Measurements from ENCODE around the gene PALLD. TPM values are rescaled to one million over a fixed set of nuclear protein-coding genes. Genes with fewer than 3 reads are reported as not detected.
A peak's percentile ranks its signal among the peaks of the same experiment; 100 is the strongest.

Gene PALLD
- total and polyA plus RNA-seq, 2 of the 8 experiments (the other 6 are each of a cell fraction or from before 2014, with no cell fraction given): 10.5 to 25.0 TPM

GRCh38 chr4:168846414-168846813, 349.6 kb downstream of the PALLD start:
- no peak overlapping the region for H2BK12ac ChIP-seq (ENCODE audit: low read depth, low read length)
- no peak overlapping the region for H4K8ac ChIP-seq (ENCODE audit: extremely low read depth, insufficient read depth, low read length)
- H4K91ac ChIP-seq (replicated peaks; ENCODE audit: insufficient read length, low read length): no peak overlapping the region
- H4K5ac ChIP-seq (ENCODE audit: insufficient read length, low read depth, low read length): no peak overlapping the region
- CTCF ChIA-PET (ENCODE audit: partially characterized antibody): interaction anchor here (0.9 to 4.9 kb wide), 6 partner anchors 9 to 136 kb away, joined by 3 to 26 read pairs (median 4); no protein-coding TSS in a partner anchor
- no peak overlapping the region for H3K23ac ChIP-seq (ENCODE audit: insufficient read length)
- H4K20me1 ChIP-seq (replicated peaks in 1 of 2; ENCODE audit: control insufficient read depth in 1 of 2, insufficient read depth in 2 of 2, low read length in 2 of 2): no peaks in the 10 kb centered on the region
- no peak overlapping the region for H3K14ac ChIP-seq (ENCODE audit: insufficient read length)
- FAIRE-seq (no peak), DNase-seq (ENCODE audit: low read depth in 1 of 2, low spot score in 2 of 2) (no peak)
- no peak overlapping the region for H3K27ac ChIP-seq (ENCODE audit: low read depth, low read length)
- no peaks in the 10 kb centered on the region for H3K27me3 ChIP-seq (replicated peaks in 1 of 4; ENCODE audit: control insufficient read depth in 3 of 4, extremely low read depth in 1 of 4, insufficient read depth in 3 of 4, low read length in 3 of 4)
- H2AK5ac ChIP-seq (ENCODE audit: low read depth, low read length): no peak overlapping the region
- H2BK20ac ChIP-seq (ENCODE audit: low read length): no peak overlapping the region
- no peaks in the 10 kb centered on the region for H3K23me2 ChIP-seq (ENCODE audit: low read depth, low read length)
- no peaks in the 10 kb centered on the region for H3K9me3 ChIP-seq (ENCODE audit: insufficient read depth in 2 of 2, low read depth in 1 of 2, low read length in 1 of 2)
- no peak overlapping the region for H2BK120ac ChIP-seq (replicated peaks; ENCODE audit: low read depth, low read length)
- H2AFZ ChIP-seq (ENCODE audit: low read length): no peak overlapping the region
- H3K9ac ChIP-seq (replicated peaks in 1 of 4; ENCODE audit: extremely low read depth in 1 of 4, low read depth in 3 of 4, low read length in 3 of 4): no peak overlapping the region
- no peak overlapping the region for H3K18ac ChIP-seq (ENCODE audit: extremely low read depth, low read length)
- H3K56ac ChIP-seq (replicated peaks; ENCODE audit: insufficient read length, low read depth, low read length): no peak overlapping the region
- H3K4me2 ChIP-seq (ENCODE audit: insufficient read depth in 1 of 2, low read depth in 2 of 2, low read length in 2 of 2): peak overlapping the region; percentile 28 to 37; a peak in 3 of 4 replicates
- H2BK15ac ChIP-seq (ENCODE audit: low read length): no peak overlapping the region
- H3K4ac ChIP-seq (replicated peaks; ENCODE audit: insufficient read length, low read depth, low read length): no peak overlapping the region
- H3K4me1 ChIP-seq (replicated peaks in 1 of 4; ENCODE audit: control insufficient read depth in 3 of 4, insufficient read depth in 4 of 4, low read length in 3 of 4): peaks cover 14 to 52% (median 26%) of the 10 kb centered on the region in 4 experiments
- POLR2A ChIA-PET (ENCODE audit: partially characterized antibody): interaction anchor here (0.7 to 1.4 kb wide), 2 partner anchors 10 to 14 kb away, joined by 4 to 11 read pairs; no protein-coding TSS in a partner anchor
- peak overlapping the region in 1 of 4 experiments; percentile 29; a peak in 1 of 8 replicates for H3K4me3 ChIP-seq (ENCODE audit: extremely low read depth in 1 of 4, insufficient read depth in 2 of 4, low read depth in 3 of 4, low read length in 4 of 4)
- TF ChIP-seq JUN (IDR thresholded peaks at IDR 0.05; ENCODE audit: low read depth, low read length): no peak
- no peak for TF ChIP-seq CTCF (IDR thresholded peaks at IDR 0.05; ENCODE audit: control extremely low read depth in 1 of 3, insufficient read depth in 1 of 3, low read depth in 1 of 3, low read length in 3 of 3)
- no peak for TF ChIP-seq SP2 (IDR thresholded peaks at IDR 0.05; ENCODE audit: low read length)
- H2BK5ac ChIP-seq (ENCODE audit: low read depth, low read length): no peak overlapping the region
- H3K36me3 ChIP-seq (ENCODE audit: control insufficient read depth in 2 of 4, insufficient read depth in 4 of 4, low read length in 3 of 4): no peaks in the 10 kb centered on the region
- WGBS, 2 experiments (ENCODE audit: extremely low coverage in 1 of 2, insufficient coverage in 1 of 2, insufficient read length in 1 of 2, insufficient replicate concordance in 2 of 2, low coverage in 1 of 2, low lambda C conversion rate in 2 of 2, missing lambda C conversion rate in 1 of 2): 45% methylated on average over 4 of the region's 4 CpGs; no CpG with 5 or more reads in 1 of the 2 experiments
- H3K79me1 ChIP-seq (ENCODE audit: low read depth, low read length): no peaks in the 10 kb centered on the region
- peaks cover 0 to 23% of the 10 kb centered on the region in 2 experiments; a peak in 2 of 4 replicates for H3K79me2 ChIP-seq (ENCODE audit: control insufficient read depth in 1 of 2, insufficient read depth in 2 of 2, low read length in 2 of 2)

Measured in H1 (cell line).